HG03558 (cell line): Measurements from ENCODE around the gene ITGB1.
"Not testable (repeated sequence)": the region's sequence is repeated elsewhere in the genome, so short reads cannot be mapped to it uniquely, and the experiment has no call there.

Source experiments
- ATAC-seq: cut with Tn5 transposase; IDR thresholded peaks from one replicate; pipeline ENCODE4 v1.9.1; 2021; ENCODE audit warnings: moderate number of reproducible peaks; ENCODE audit not compliant: unreplicated experiment; ENCODE audit errors: extremely low read depth

The ITGB1 gene

DNA sequence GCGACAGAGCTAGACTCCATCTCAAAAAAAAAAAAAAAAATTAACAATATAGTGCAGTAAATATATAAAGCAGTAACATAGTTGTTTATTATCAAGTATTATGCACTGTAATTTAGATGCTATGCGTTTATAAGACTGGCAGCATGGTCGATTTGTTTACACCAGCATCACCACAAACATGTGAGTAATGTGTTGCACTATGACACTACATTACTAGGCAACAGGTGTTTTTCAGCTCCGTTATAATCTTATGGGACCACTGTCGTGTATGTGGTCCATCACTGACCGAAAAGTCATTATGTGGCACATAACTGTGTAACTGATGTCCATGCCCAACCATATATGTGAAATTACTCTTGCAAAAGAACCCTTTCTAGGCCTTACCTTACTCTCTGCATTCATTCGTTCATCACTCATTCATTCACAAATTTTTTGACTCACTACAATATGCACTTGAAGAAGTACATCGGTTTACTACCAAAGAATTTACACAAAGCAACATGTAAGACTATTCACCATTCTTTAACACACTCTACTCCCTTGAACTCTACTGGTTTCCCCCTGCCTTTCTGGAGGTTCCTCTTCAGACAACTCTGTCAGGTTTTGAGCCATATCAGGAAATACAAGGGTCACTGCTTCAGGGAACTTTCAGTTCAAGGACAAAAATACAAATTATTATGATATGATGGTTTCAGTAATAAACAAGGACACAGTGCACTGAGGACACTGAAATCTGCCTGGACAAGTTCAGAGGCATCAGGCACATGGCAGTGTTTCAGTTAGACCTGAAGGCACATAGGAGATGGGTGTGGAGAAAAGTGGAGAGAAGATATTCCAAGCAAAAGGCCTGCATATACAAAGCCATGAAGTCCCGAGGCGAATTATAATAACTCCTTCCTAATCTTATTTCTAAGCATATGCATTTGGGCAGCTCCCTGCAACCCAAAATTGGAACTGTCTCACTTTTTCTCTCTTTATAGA, 17.4 kb downstream of the ITGB1 start:
- no peak for ATAC-seq

DNA sequence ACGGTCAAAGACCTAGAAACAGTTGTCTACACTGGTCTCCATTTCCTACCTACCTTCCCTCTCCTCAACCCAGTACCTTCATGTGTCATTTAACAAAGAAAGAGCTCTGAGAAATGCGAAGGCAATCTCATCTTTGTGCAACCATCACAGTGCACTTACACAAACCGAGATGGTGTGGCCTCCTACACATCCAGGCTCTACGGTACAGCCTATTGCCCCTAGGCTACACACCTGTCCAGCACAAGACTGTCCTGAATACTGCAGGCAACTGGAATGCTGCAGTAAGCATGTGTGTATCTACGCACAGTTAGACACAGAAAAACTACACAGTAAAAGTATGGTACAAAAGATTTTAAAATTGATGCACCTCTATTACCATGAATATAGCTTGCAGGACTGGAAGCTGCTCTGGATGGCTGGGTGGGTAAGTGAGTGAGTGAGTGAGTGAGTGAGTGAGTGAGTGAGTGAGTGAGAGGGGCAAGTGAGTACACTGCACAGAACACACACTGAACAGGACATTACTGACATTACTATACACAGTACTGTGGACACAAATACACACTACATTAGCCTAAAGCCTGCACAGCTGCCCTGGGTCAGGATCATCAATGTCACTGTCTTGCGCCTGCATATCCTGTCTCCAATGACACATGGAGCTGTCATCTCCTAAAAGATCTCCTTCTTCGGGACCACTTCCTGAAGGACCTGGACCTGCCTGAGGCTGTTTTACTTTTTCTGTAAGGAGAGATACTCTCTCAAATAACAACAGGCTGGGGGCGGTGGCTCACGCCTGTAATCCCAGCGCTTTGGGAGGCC, 18.5 kb downstream of the ITGB1 start:
- ATAC-seq: no peak

- ATAC-seq: no peak
Measured at GRCh38 chr10:32938554-32939061, 19.4 kb downstream of the ITGB1 start.

DNA sequence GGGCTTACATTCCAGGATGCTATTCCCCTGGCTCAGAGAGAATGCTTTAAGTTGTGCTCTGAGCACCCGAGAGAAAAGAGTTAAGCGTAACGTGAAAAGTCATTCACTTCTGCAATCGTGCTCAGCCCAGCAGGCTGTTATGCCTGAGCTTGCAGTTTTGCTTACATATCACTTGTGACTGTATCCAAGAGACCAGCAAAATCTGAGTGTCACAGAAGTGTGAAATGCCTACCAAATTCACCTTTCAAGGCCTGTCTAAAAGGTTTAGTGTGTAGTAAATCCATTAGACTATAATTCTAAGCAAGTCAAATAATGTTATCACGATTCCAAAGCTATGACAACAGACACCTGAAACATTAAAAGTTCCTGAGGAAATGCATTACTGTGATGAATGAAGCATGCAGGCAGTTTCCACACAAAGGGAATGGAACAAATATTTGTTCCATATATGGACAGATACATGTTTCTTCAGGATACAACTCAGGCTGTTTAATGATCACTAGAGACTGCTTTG, 20.1 kb downstream of the ITGB1 start:
- no peak for ATAC-seq

DNA sequence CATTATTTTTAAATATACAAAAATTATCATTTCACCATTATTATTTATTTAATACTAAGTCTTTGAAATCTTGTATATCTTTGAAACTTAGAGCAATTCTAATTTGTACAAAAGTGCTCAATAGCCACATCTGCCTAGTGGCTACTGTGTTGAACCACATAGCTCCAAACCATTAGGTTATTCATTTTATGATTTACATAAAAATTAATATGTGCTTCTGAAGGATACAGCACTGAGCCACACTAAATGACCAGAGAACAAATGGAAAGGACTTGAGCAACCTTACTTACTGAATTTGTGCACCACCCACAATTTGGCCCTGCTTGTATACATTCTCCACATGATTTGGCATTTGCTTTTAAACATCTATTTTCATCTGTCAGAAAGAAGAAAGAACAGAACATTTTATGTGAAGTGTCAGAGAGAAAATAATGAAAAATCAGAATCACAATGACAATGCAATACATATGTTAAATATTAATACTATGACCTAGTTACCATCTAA, 25.8 kb downstream of the ITGB1 start:
- ATAC-seq: no peak

- ATAC-seq: no peak
Measured at GRCh38 chr10:32931593-32931992, 26.4 kb downstream of the ITGB1 start.

DNA sequence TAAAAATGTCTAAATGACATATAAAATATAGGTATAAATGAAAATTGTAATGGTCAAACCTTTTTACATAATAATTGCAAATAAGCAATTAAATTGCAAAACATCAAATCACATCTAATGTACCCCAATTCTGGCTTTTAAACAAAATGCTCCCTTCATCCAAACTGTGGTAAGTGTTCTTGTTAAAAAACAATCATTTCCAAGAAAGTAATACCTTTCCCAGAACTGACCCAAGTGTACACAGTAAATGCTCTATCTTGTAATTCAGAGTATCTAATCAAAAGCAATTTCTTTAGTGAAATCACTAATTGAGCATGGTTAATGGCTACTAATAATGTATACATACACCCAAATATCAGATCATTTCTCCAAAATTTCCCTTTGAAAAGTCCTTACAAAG, 28.0 kb downstream of the ITGB1 start:
- ATAC-seq: no peak

- no peak for ATAC-seq
Measured at GRCh38 chr10:32929634-32930033, 28.4 kb downstream of the ITGB1 start.

GRCh38 chr10:32927750-32928149, 30.3 kb downstream of the ITGB1 start:
- no peak for ATAC-seq

- no peak for ATAC-seq
Measured at GRCh38 chr10:32923849-32924248, 34.2 kb downstream of the ITGB1 start.

DNA sequence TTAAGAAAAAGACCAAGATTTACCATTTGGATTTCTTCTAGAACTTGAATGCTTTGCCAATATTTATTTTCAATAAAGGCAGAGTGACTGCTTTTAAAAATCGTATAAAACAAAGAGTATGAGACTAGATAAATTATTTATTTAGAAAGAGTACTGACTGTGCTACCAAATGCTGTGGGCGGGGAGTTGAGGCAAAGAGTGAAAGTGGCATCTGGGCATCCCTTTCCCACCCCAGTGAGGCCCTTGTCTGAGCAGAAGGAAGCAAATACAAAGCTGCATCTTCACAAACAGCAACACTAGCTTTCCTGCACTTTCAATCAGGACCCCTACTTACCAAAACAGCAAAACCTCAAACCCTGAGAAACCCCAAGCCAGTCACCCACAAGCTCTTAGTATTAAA, 34.9 kb downstream of the ITGB1 start:
- ATAC-seq: no peak

GRCh38 chr10:32922170-32922569, 35.9 kb downstream of the ITGB1 start:
- no peak for ATAC-seq

DNA sequence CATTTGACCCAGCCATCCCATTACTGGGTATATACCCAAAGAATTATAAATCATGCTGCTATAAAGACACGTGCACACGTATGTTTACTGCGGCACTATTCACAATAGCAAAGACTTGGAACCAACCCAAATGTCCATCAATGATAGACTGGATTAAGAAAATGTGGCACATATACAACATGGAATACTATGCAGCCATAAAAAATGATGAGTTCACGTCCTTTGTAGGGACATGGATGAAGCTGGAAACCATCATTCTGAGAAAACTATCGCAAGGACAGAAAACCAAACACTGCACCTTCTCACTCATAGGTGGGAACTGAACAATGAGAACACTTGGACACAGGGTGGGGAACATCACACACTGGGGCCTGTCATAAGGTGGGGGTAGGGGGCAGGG, 40.2 kb downstream of the ITGB1 start:
- ATAC-seq: not testable (repeated sequence)

DNA sequence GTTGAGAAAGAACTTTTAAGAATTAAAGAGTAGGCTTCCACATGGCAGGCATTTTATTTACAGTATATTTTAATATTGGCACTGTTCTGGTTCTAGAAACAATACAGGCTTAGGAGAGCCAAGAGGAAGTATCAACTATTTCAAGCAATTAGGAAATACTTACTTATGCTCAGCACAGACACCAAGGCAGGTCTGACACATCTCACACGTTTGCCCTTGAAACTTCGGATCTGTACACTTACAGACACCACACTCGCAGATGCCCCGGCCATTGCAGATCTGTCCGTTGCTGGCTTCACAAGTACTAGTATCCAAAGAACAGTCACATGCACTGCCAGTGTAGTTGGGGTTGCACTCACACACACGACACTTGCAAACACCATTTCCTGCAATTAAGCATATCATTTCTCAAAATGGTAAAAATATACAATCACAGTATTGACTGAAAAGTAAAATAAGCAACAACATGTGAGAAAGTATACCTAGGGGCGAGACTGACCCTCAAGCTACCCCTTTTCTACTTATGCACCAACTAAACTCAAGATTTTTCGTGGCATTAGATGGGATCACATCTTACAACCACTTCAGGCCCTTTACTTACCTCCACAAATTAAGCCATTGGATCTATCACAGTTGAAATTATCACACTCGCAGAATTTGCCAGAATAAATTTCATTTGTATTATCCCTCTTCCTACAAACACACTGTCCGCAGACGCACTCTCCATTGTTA, 46.6 kb downstream of the ITGB1 start:
- ATAC-seq: no peak

- ATAC-seq: not testable (repeated sequence)
Measured at GRCh38 chr10:32909970-32910369, 48.1 kb downstream of the ITGB1 start.

GRCh38 chr10:32909456-32909855, 48.6 kb downstream of the ITGB1 start:
- no peak for ATAC-seq

DNA sequence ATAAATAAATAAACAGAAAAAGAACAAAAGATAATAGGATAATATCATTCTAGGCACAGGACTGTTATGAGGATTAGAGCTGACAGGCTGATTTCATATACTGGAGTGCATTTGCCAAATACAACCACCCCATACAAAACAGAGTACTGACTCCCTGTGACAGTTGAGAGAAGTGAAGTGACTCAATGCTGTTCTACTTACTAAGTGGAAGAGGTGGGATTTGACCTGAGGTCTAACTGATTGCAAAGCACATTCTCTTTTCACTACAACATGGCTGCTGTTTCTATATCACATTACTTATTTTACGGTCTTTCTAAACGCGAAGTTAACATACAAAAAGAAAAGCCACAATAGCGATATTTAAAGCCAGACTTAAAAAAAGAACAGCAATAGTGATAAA, 51.4 kb downstream of the ITGB1 start:
- no peak for ATAC-seq

GRCh38 chr10:32905466-32905865, 52.6 kb downstream of the ITGB1 start:
- ATAC-seq: no peak

DNA sequence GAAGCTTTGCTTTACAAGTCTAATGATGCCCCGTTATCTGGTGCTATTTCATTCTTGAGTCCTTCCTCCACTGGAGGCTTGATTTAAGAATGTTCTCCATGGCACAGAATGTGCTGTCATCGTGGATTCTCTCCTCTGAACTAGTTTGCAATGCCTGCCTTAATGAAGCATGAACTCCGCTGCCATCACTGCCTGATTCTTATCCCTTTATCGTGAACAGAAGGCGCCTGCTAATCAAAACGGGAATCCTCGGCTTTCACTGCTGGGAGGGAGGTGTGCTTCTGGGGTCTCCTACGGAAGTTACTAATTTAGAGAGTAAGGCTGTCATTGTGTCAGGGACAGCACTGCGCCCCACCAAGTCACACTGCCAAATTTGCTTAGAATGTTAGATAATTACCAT, 56.2 kb downstream of the ITGB1 start:
- ATAC-seq: no peak
